ENCODE results near the gene PHF13. TPM values are rescaled to one million over a fixed set of nuclear protein-coding genes. Genes with fewer than 3 reads are reported as not detected.

Gene PHF13
- total and polyA plus RNA-seq, 2 donors (not counting 3 experiments of a cell fraction or from before 2014, with no cell fraction given) = 5.6 to 18.6 TPM

- Histone ChIP-seq H3K4me2 (ENCODE audit: insufficient read depth, low read length) (no peak overlapping the region), H3K9ac (replicated peaks; ENCODE audit: extremely low read depth, insufficient read depth, low read length) (no peak overlapping the region), H3K9me3 (replicated peaks; ENCODE audit: control insufficient read depth, insufficient read depth, low read length) (no peaks in the 10 kb centered on the region), H3K4me1 (ENCODE audit: control insufficient read depth, extremely low read depth, insufficient read depth, low read length) (no peaks in the 10 kb centered on the region), H3K9me1 (replicated peaks; ENCODE audit: control insufficient read depth, extremely low read depth, insufficient read depth, low read length) (no peaks in the 10 kb centered on the region), H3K27ac (ENCODE audit: insufficient read depth, low read depth, low read length) (no peak overlapping the region), H2AFZ (ENCODE audit: low read depth, low read length) (no peak overlapping the region), H3K79me2 (ENCODE audit: control insufficient read depth, insufficient read depth, low read length) (peaks cover 2% of the 10 kb centered on the region), H4K20me1 (replicated peaks; ENCODE audit: control insufficient read depth, extremely low read depth, insufficient read depth, low read length) (no peaks in the 10 kb centered on the region), H3K27me3 (ENCODE audit: control insufficient read depth in 2 of 2, insufficient read depth in 2 of 2, low read length in 2 of 2) (no peaks in the 10 kb centered on the region), H3K4me3 (replicated peaks in 1 of 3; ENCODE audit: insufficient read depth in 1 of 3, low read depth in 1 of 3, low read length in 3 of 3) (no peak overlapping the region), H3K36me3 (ENCODE audit: control insufficient read depth in 2 of 2, extremely low read depth in 1 of 2, insufficient read depth in 2 of 2, low read length in 2 of 2) (peaks cover 0 to 18% of the 10 kb centered on the region in 2 experiments)
- TF ChIP-seq POLR2AphosphoS5 (IDR thresholded peaks at IDR 0.05; ENCODE audit: insufficient read depth, low read depth, low read length) = no peak
- TF ChIP-seq POLR2A (IDR thresholded peaks at IDR 0.05; ENCODE audit: low read depth, low read length) = no peak
- TF ChIP-seq MAX (IDR thresholded peaks at IDR 0.05; ENCODE audit: insufficient read depth, insufficient read length) = no peak
- no peak for TF ChIP-seq CTCF (IDR thresholded peaks at IDR 0.05; ENCODE audit: extremely low read depth in 1 of 2, insufficient read depth in 1 of 2, low read depth in 1 of 2, low read length in 2 of 2)
- TF ChIP-seq EZH2 (IDR thresholded peaks at IDR 0.05; ENCODE audit: borderline replicate concordance, low read depth, low read length, severe bottlenecking) = no peak
- no peak for TF ChIP-seq MYC (IDR thresholded peaks at IDR 0.05; ENCODE audit: low read depth, low read length)
- no peak for TF ChIP-seq FOS (IDR thresholded peaks at IDR 0.05; ENCODE audit: borderline replicate concordance, insufficient read depth, low read length)
- no peak for TF ChIP-seq GATA2 (IDR thresholded peaks at IDR 0.05; ENCODE audit: insufficient read depth, insufficient read length, low read depth, low read length)
- TF ChIP-seq JUN (IDR thresholded peaks at IDR 0.05; ENCODE audit: borderline replicate concordance, insufficient read depth, insufficient read length, low read depth) = no peak
- ChIA-PET POLR2A (interaction anchor here (0.6 kb wide), 1 partner anchor 291 kb away, joined by 3 read pairs; no protein-coding TSS in a partner anchor), CTCF (interaction anchor here (1.5 kb wide), 1 partner anchor 48 kb away, joined by 3 read pairs; the partner anchor contains the start of gene DNAJC11)
- intact Hi-C loops (cut with micrococcal nuclease) = no loop called here
- no peak for FAIRE-seq
- DNase-seq (ENCODE audit: low read depth, low spot score) = no peak
- dilution Hi-C loops (cut with MboI; ENCODE audit: extremely low pct_ligation_motif_present, low sequenced_read_pairs) = no loop called here
- BruUV-seq (replicated peaks) = no TSS peak
Measured at GRCh38 chr1:6653436-6654290, 40.1 kb downstream of the PHF13 start.
